Pancreas (tissue), 10 donors: ENCODE results near the gene FLNA. TPM values are rescaled to one million over a fixed set of nuclear protein-coding genes. Genes with fewer than 3 reads are reported as not detected.

Source experiments
- ATAC-seq, 4 donors: fragments of 200-7000 bp; cut with Tn5 transposase; one replicate each; pipeline versions ENCODE4 v1.8.0 to v1.9.1; 2020; ENCODE audit warnings: mild to moderate bottlenecking in 4 of 4, moderate library complexity in 4 of 4
- DNase-seq, 6 donors: peaks; one replicate each; pipeline ENCODE4 v3.0.0-alpha.2; 2020
- FAIRE-seq: peaks from 2 replicates; lab custom pipeline; 2012; peaks lifted over from hg19 to GRCh38; lab: Jason Lieb, UNC
- H3K27ac ChIP-seq, 4 donors: fragments of 200-600 bp; sonication (generic); 1 replicate in 3 of 4; 2 replicates in 1 of 4; pipeline versions ENCODE4 v1.5.0 to v1.8.0; 2020
- H3K27me3 ChIP-seq, 4 donors: fragments of 200-600 bp; one replicate each; pipeline ENCODE4 v1.8.0; 2021
- H3K36me3 ChIP-seq, 3 donors: fragments of 200-600 bp; sonication (generic) in 1 of 3; one replicate each; pipeline versions ENCODE4 v1.5.0 to v1.8.0; 2020 to 2021
- H3K4me1 ChIP-seq, 3 donors: fragments of 200-600 bp; one replicate each; pipeline ENCODE4 v1.8.0; 2021
- H3K4me3 ChIP-seq, 4 donors: fragments of 200-600 bp; sonication (generic) in 2 of 4; one replicate each; pipeline versions ENCODE4 v1.5.0 to v1.8.0; 2020 to 2021
- H3K9me3 ChIP-seq, 4 donors: fragments of 200-600 bp; one replicate each; pipeline ENCODE4 v1.8.0; 2021
- CTCF ChIP-seq, 4 donors: fragments of 200-600 bp; sonication (generic) in 3 of 4; IDR thresholded peaks; one replicate each; pipeline versions ENCODE4 v1.5.0 to v1.8.0; 2021; ENCODE audit warnings: antibody characterized with exemption in 4 of 4
- WGBS, 2 donors: extraction: QIAGEN DNeasy Blood & Tissue Kit; methylation state at CpG; one replicate each; pipeline ENCODE4 v1.1.7; 2013; 5-methylcytosine and 5-hydroxymethylcytosine counted together
- intact Hi-C, 3 donors: fragments of 100-400 bp; cut with DNase I; formaldehyde crosslinking; loops; one replicate each; pipeline versions ENCODE4 v1.11.1 to v1.14.2; 2022
- polyA plus RNA-seq, 2 donors: library from polyadenylated mRNA; stranded (reverse); fragments of 200-250 nt; gene quantifications; one replicate each; pipeline ENCODE4 v1.2.3, GENCODE V29; 2013
- total RNA-seq, 6 donors: library from RNA; stranded (reverse); fragmentation: NEBNext Ultra II Directional in 4 of 6; extraction: Animal tissue kit (Norgen Biotek cat#: 25700) in 4 of 6; gene quantifications; one replicate each; pipeline versions ENCODE4 v1.2.1 to v1.2.4, GENCODE V29; 2021 to 2023
- donor health status: healthy with polysubstance abuse.
- donor health status: DM: no; HTN: no; CAD: no; lungs with moderate emphysema.
- donor health status: DM: no; HTN: no; CAD: no.
- donor health status: control.
- donor health status: control.
- donor health status: Bipolar disorder and iron deficiency.
- donor health status: DM: yes; HTN: yes; CAD: no.
- donor health status: DM: no; HTN: no; CAD: no.
- donor health status: DM: no; HTN: no; CAD: no.
- donor health status: DM: yes; HTN: yes; CAD: no.

FLNA gene
- total and polyA plus RNA-seq, 8 donors, result 67.0 to 298 (median 184) TPM

DNA sequence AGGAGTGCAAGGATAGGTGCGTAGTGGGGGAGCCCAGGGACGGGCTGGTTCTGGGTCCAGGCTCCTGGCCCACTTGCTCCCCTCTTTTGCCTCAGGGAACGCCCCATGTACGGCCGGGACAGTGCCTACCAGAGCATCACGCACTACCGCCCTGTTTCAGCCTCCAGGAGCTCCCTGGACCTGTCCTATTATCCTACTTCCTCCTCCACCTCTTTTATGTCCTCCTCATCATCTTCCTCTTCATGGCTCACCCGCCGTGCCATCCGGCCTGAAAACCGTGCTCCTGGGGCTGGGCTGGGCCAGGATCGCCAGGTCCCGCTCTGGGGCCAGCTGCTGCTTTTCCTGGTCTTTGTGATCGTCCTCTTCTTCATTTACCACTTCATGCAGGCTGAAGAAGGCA, 6.4 kb upstream of the FLNA start:
- FAIRE-seq (no peak), ATAC-seq (no peak), DNase-seq (no peak)
- H3K27me3 ChIP-seq, result no peaks in the 10 kb centered on the region
- no peaks in the 10 kb centered on the region for H3K9me3 ChIP-seq
- H3K27ac ChIP-seq, result no peak overlapping the region
- H3K4me1 ChIP-seq, result no peaks in the 10 kb centered on the region
- WGBS, 2 donors, result 75 to 84% methylated on average over 14 of the region's 14 CpGs
- intact Hi-C loops, result no loop called here
- TF ChIP-seq CTCF (IDR thresholded peaks at IDR 0.05), result no peak
- no peaks in the 10 kb centered on the region for H3K36me3 ChIP-seq
- H3K4me3 ChIP-seq, result peak overlapping the region in 1 of 4 donors; percentile 57

GRCh38 chrX:154380153-154380552, 5.7 kb upstream of the FLNA start:
- 7 to 45% methylated on average over 13 of the region's 13 CpGs for WGBS, 2 donors
- FAIRE-seq (no peak), ATAC-seq (no peak), DNase-seq (peak in 3 of 6 donors; percentile 34 to 74 (median 53))
- TF ChIP-seq CTCF (IDR thresholded peaks at IDR 0.05), result no peak
- Histone ChIP-seq H3K4me3 (peak overlapping the region in 3 of 4 donors; percentile 50 to 67 (median 57)), H3K9me3 (no peaks in the 10 kb centered on the region), H3K4me1 (peaks cover 0 to 1% (median 0%) of the 10 kb centered on the region in 3 donors), H3K27ac (peak overlapping the region; percentile 88 to 96 (median 92)), H3K36me3 (no peaks in the 10 kb centered on the region), H3K27me3 (no peaks in the 10 kb centered on the region)
- intact Hi-C loops, result no loop called here

- Histone ChIP-seq H3K27ac (peak overlapping the region; percentile 88 to 96 (median 92)), H3K27me3 (no peaks in the 10 kb centered on the region), H3K4me3 (peak overlapping the region; percentile 50 to 67 (median 56)), H3K9me3 (no peaks in the 10 kb centered on the region), H3K36me3 (no peaks in the 10 kb centered on the region), H3K4me1 (peaks cover 0 to 6% (median 0%) of the 10 kb centered on the region in 3 donors)
- TF ChIP-seq CTCF (IDR thresholded peaks at IDR 0.05), result no peak
- 1 to 42% methylated on average over 36 to 38 of the region's 38 CpGs for WGBS, 2 donors
- ATAC-seq (peak in 1 of 4 donors; percentile 1), DNase-seq (no peak), FAIRE-seq (no peak)
- intact Hi-C loops, result no loop called here
Measured at GRCh38 chrX:154379569-154379951, 5.1 kb upstream of the FLNA start.

GRCh38 chrX:154378799-154379568, 4.5 kb upstream of the FLNA start, which contains the start of gene EMD:
Gene EMD, plus strand, starts transcription at chrX:154379295. Its CDS starts 190 bp downstream, at chrX:154379485.
- no peaks in the 10 kb centered on the region for H3K9me3 ChIP-seq
- ATAC-seq (peak; percentile 79 to 89 (median 85)), FAIRE-seq (peak; percentile 98), DNase-seq (peak; percentile 93 to 98 (median 98))
- TF ChIP-seq CTCF (IDR thresholded peaks at IDR 0.05), result no peak
- peaks cover 0 to 6% (median 0%) of the 10 kb centered on the region in 3 donors for H3K4me1 ChIP-seq
- H3K36me3 ChIP-seq, result no peaks in the 10 kb centered on the region
- H3K4me3 ChIP-seq, result peak within 1 kb of the TSS; percentile 50 to 67 (median 56)
- peak within 1 kb of the TSS; percentile 91 to 96 (median 96) for H3K27ac ChIP-seq
- intact Hi-C loops, result no loop called here
- 1 to 38% methylated on average over 84 to 103 of the region's 103 CpGs for WGBS, 2 donors
- no peaks in the 10 kb centered on the region for H3K27me3 ChIP-seq
